OCI-LY7 (cell line): ENCODE data around the gene CACNB3. TPM values are rescaled to one million over a fixed set of nuclear protein-coding genes. Genes with fewer than 3 reads are reported as not detected.

Experiments used
- BruUV-seq: library from RNA; stranded (reverse); fragments of 400-500 nt; replicated peaks from 2 replicates; lab custom pipeline; 2021; lab: Mats Ljungman, UMichigan
- CTCF ChIA-PET: fragments of 300-600 bp; sonication (Branson Sonifier 250); formaldehyde crosslinking; loops from one replicate; lab custom pipeline; 2022; ENCODE audit warnings: antibody characterized with exemption; ENCODE audit not compliant: unreplicated experiment; lab: Charles Lee
- POLR2A ChIA-PET: fragments of 300-600 bp; sonication (Branson Sonifier 250); formaldehyde crosslinking; loops from one replicate; lab custom pipeline; 2022; ENCODE audit warnings: antibody characterized with exemption; lab: Charles Lee
- DNase-seq: peaks from one replicate; pipeline ENCODE4 v3.0.0-alpha.2; 2015; ENCODE audit warnings: low spot score
- H2AFZ ChIP-seq: fragments of 200-600 bp; sonication (generic), shearing (Covaris generic); 2 replicates; pipeline ENCODE4 v1.6.1; 2014; ENCODE audit warnings: mild to moderate bottlenecking, antibody characterized with exemption, low read length, moderate library complexity
- H3K27ac ChIP-seq: fragments of 200-600 bp; sonication (generic); 2 replicates; pipeline ENCODE4 v1.5.1; 2014; ENCODE audit warnings: mixed run types, low read depth, mild to moderate bottlenecking, moderate library complexity, low read length, inconsistent platforms; ENCODE audit not compliant: poor library complexity, severe bottlenecking
- H3K36me3 ChIP-seq: fragments of 200-600 bp; sonication (generic); 2 replicates; pipeline ENCODE4 v1.6.1; 2014; ENCODE audit warnings: mild to moderate bottlenecking, antibody characterized with exemption, low read length, moderate library complexity, mixed read lengths; ENCODE audit not compliant: insufficient read depth
- H3K4me1 ChIP-seq: fragments of 200-600 bp; sonication (generic); 2 replicates; pipeline ENCODE4 v1.5.1; 2014; ENCODE audit warnings: mild to moderate bottlenecking, low read length; ENCODE audit not compliant: insufficient read depth, poor library complexity, severe bottlenecking
- H3K4me2 ChIP-seq: fragments of 200-600 bp; sonication (generic); 2 replicates; pipeline ENCODE4 v1.6.1; 2014; ENCODE audit warnings: mild to moderate bottlenecking, low read length
- H3K4me3 ChIP-seq: fragments of 200-600 bp; sonication (generic); 2 replicates; pipeline ENCODE4 v1.5.1; 2014; ENCODE audit warnings: mild to moderate bottlenecking, low read depth, low read length; ENCODE audit not compliant: poor library complexity, severe bottlenecking
- H3K79me2 ChIP-seq: fragments of 200-600 bp; sonication (generic); 2 replicates; pipeline ENCODE4 v1.6.1; 2016; ENCODE audit warnings: low read depth, mild to moderate bottlenecking, low read length, moderate library complexity, mixed read lengths; ENCODE audit not compliant: insufficient read depth
- H3K9me2 ChIP-seq: fragments of 200-600 bp; sonication (generic); 2 replicates; pipeline ENCODE4 v1.6.1; 2016; ENCODE audit warnings: mild to moderate bottlenecking, low read length, mixed read lengths; ENCODE audit not compliant: insufficient read depth
- H3K9me3 ChIP-seq: fragments of 200-600 bp; sonication (generic); 2 replicates; pipeline ENCODE4 v1.6.1; 2014; ENCODE audit warnings: mild to moderate bottlenecking, mixed run types, low read length, mixed read lengths
- H4K20me1 ChIP-seq: fragments of 200-600 bp; sonication (generic); 2 replicates; pipeline ENCODE4 v1.6.1; 2014; ENCODE audit warnings: mild to moderate bottlenecking, antibody characterized with exemption, low read length, moderate library complexity, mixed read lengths; ENCODE audit not compliant: insufficient read depth
- EZH2phosphoT487 ChIP-seq: fragments of 200-600 bp; sonication (generic); IDR thresholded peaks from 2 replicates; pipeline ENCODE4 v1.6.1; 2018; ENCODE audit warnings: low read depth, borderline replicate concordance, mild to moderate bottlenecking, mixed run types, antibody characterized with exemption, low read length, moderate library complexity, mixed read lengths
- intact Hi-C: fragments of 100-400 bp; cut with micrococcal nuclease; formaldehyde crosslinking; loops from one replicate; pipeline ENCODE4 v1.10.0; 2022; ENCODE audit not compliant: unreplicated experiment
- total RNA-seq, 2 experiments: library from RNA; depleted of rRNA in 1 of 2; stranded (reverse); fragments of >200 nt in 1 of 2; shearing (Covaris generic) in 1 of 2; gene quantifications; 2 replicates each; pipeline ENCODE4 v1.2.3, GENCODE V29; 2014 to 2022
- TF ChIP-seq, protein P1 (sequence below): fragments of 200-600 bp; sonication (generic); conservative IDR thresholded peaks from 2 replicates; pipeline ENCODE4 v1.5.1; 2014; ENCODE audit warnings: mild to moderate bottlenecking, antibody characterized with exemption, low read length, moderate library complexity, mixed read lengths

CACNB3 gene
- total RNA-seq, 2 experiments from 2014 or later, result 5.6 to 20.6 TPM

DNA sequence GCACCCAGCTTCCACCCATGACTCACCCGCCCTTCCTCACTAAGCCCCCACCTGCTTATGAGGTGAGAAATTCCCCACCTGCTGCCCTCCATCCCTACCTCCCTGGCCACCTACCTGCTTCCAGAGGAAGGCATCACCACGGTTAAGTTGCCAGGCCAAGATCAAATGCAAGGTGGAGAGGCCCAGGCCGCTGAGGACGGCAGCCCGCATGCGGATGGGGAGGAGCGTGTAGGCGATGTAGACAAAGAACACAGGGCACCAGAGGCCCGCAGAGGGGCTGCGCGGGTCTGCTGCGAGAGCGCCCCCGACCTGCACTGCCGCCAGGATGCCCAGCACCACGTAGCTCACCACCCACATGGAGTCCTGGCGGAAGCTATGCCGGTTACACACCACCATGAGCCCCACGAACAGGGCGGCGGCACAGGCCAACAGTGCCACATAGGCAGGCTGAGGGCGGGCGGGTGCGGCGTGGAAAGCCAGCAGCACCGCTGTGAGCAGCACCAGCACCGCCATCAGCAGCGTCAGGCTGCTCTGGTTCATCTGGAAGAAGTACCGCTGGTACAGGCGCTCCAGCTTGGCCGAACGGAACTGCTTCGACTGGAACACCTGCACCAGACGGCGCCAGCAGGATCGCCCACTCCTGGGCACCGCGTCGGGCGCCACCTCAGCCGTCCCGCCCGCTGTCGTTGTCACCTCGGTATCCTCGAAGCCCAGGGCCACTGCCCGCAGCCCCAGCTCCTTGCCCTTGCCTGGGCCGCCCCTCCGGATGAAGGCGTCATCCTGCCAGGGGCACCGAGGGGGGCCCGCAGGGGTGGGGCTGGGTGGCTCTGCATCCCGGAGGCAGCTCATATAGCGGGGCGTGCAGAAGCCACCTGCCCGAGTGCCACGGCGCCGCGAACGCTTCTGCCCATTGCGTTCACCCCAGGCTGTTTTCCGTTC is 35.6 kb upstream of the CACNB3 start:
- ChIA-PET POLR2A (interaction anchor here (0.6 kb wide), 1 partner anchor 39 kb away, joined by 4 read pairs; no protein-coding TSS in a partner anchor), CTCF (no interaction called here)
- no TSS peak for BruUV-seq
- H3K4me2 ChIP-seq, result no peak overlapping the region
- H4K20me1 ChIP-seq, result no peaks in the 10 kb centered on the region
- TF ChIP-seq, protein P1, sequence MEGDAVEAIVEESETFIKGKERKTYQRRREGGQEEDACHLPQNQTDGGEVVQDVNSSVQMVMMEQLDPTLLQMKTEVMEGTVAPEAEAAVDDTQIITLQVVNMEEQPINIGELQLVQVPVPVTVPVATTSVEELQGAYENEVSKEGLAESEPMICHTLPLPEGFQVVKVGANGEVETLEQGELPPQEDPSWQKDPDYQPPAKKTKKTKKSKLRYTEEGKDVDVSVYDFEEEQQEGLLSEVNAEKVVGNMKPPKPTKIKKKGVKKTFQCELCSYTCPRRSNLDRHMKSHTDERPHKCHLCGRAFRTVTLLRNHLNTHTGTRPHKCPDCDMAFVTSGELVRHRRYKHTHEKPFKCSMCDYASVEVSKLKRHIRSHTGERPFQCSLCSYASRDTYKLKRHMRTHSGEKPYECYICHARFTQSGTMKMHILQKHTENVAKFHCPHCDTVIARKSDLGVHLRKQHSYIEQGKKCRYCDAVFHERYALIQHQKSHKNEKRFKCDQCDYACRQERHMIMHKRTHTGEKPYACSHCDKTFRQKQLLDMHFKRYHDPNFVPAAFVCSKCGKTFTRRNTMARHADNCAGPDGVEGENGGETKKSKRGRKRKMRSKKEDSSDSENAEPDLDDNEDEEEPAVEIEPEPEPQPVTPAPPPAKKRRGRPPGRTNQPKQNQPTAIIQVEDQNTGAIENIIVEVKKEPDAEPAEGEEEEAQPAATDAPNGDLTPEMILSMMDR, result no peak
- TF ChIP-seq EZH2phosphoT487, result no peak
- intact Hi-C loops, result no loop called here
- H3K79me2 ChIP-seq, result no peaks in the 10 kb centered on the region
- H3K4me3 ChIP-seq, result no peak overlapping the region
- no peak for DNase-seq
- no peaks in the 10 kb centered on the region for H3K9me2 ChIP-seq
- H2AFZ ChIP-seq, result no peak overlapping the region
- no peaks in the 10 kb centered on the region for H3K9me3 ChIP-seq
- no peak overlapping the region for H3K27ac ChIP-seq
- H3K36me3 ChIP-seq, result no peaks in the 10 kb centered on the region
- no peaks in the 10 kb centered on the region for H3K4me1 ChIP-seq

DNA sequence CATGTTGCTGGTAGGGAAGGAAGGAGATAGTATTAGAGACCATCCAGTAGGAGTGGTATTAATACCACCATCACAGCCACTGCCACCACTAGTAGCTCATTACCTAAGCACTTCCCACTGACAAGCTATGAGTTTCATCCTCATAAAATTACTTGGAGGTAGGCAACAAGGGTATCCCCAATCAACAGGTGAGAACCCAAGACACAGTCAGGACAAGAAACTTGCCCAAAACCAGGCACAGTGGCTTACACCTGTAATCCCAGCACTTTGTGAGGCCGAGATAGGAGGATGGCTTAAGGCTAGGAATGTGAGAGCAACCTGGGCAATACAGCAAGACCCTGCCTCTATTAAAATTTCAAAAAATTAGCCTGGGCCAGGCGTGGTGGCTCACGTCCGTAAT is 34.9 kb upstream of the CACNB3 start:
- POLR2A ChIA-PET, result interaction anchor here (0.5 kb wide), 1 partner anchor 426 kb away, joined by 4 read pairs; no protein-coding TSS in a partner anchor
- no peak for TF ChIP-seq EZH2phosphoT487
- TF ChIP-seq, protein P1, result no peak
- no peaks in the 10 kb centered on the region for H3K36me3 ChIP-seq

More for the DNA sequence above, 34.9 kb upstream of the CACNB3 start:
- DNase-seq, result no peak
- H3K4me1 ChIP-seq, result no peaks in the 10 kb centered on the region
- no peaks in the 10 kb centered on the region for H3K9me3 ChIP-seq
- no peak overlapping the region for H3K4me3 ChIP-seq
- no peaks in the 10 kb centered on the region for H4K20me1 ChIP-seq
- no peak overlapping the region for H3K27ac ChIP-seq
- intact Hi-C loops, result no loop called here
- no peak overlapping the region for H2AFZ ChIP-seq
- H3K9me2 ChIP-seq, result no peaks in the 10 kb centered on the region
- H3K79me2 ChIP-seq, result no peaks in the 10 kb centered on the region
- H3K4me2 ChIP-seq, result no peak overlapping the region
- CTCF ChIA-PET, result no interaction called here
- no TSS peak for BruUV-seq
